ENCODE results near the gene SINHCAF. TPM values are rescaled to one million over a fixed set of nuclear protein-coding genes. Genes with fewer than 3 reads are reported as not detected.

Gene SINHCAF
- total RNA-seq, 1 experiment from 2014 or later = 104 TPM

DNA sequence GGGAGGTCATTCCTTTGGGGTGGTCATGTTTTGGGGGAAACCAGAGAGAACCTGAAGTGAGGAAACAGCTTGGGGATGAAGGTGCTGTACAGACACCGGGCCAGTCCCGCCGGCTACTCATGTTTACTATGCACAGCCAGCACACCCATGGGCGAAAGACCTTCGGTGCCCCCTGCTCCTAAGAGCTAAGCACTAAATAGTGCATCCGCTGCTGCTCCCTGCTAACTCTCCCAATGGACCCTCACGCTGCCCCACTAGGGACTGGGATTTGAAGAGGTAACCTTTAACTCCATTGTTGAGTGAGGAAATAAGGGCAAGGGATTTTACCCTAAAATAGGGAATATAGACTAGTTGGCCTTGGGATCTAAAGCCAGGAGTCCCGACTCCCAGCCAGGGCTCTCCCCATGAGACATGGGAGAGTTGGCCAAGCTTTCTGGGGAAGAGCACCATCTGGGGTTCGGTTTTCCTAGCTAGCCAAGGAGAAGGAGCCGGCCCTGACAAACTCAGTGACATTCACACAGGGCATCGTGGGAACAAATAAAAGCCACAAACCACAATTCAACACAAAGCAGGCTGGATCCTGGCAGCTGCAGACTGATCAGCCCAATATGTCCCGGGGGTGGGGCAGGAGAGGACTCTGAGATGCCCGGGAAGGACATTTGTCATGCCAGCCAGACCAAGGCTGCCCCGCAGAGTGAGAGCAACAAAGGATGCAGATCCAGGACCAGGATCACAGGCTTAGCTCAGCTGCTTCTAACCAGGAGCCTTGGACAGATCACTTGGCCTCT is 91.7 kb downstream of the SINHCAF start:
- DNase-seq (ENCODE audit: low spot score) = no peak

DNA sequence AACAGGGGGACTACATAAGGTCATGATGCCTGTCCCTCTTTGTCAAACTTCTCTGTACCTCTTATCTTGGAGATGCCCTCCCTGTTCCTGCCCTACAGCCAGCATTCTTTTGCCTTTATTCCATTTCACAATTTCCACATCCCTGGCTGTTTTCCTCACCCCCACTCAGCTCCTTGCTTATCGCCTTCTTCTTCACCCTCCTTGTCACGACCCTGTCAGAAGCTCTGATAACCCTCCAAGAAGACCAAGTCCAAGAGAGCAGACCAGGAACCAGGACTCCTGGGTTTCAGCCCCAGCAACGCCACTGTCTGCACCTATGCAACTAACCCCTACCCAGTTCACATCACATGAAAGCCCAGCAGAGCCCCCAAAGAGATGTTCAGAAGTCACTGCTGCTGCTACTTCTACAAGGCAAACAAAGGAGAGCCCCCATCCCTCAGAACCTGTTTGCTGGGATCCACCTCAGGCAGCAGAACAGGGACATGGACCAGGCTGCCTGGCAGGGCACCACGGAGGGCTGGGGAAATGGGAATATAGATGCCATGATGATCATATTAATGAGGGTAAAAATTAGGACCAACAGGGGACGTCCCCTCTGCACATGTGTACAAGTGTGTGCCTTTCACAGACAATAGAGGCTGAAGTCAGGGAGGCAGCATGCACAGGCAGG is 92.8 kb downstream of the SINHCAF start:
- no peak for DNase-seq (ENCODE audit: low spot score)

DNA sequence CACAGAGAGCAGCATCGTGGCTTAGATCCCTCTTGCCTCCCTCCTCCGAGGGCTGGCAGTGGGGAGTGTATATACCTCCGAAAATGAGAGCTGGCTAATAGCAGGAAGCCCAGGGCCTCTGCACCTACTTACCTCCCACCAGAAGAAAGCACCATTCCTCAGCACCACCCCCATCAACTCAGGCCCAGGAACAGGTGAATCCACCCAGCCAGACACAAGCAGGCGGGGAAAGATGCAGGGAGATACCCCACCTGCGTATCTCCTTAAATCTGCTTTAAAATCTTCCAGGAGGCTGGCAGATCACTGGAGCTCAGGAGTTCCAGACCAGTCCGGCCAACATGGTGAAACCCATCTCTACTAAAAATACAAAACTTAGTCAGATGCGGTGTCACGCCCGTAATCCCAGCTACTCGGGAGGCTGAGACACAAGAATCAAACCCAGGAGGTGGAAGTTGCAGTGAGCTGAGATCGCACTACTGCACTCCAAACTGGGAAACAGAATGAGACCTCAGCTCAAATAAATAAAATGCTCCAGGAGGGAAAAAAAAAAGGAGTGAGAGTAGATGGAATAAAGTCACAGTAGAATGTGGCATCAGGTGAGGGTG is 93.5 kb downstream of the SINHCAF start:
- DNase-seq (ENCODE audit: low spot score) = no peak

GRCh38 chr12:31231611-31232360 is 94.2 kb downstream of the SINHCAF start:
- DNase-seq (ENCODE audit: low spot score) = no peak

Small RNA genes lying within 50 kb of the gene (small RNA-seq; reads per million reads assigned to genes)
- gene AC024940.4 (not detected), gene AC024940.5 (not detected), gene MREGP1 (not detected), gene RF00026 (not detected)
